ENCODE measurements around the gene MAPK10. TPM values are rescaled to one million over a fixed set of nuclear protein-coding genes. Genes with fewer than 3 reads are reported as not detected.

Gene MAPK10
- total RNA-seq, 3 donors from 2014 or later, result 4.2 to 19.2 (median 4.9) TPM

GRCh38 chr4:86122404-86122803 is 237.4 kb downstream of the MAPK10 start:
- TF ChIP-seq CTCF (IDR thresholded peaks at IDR 0.05), result no peak
- Histone ChIP-seq H3K4me3 (no peak overlapping the region), H3K36me3 (ENCODE audit: low read depth) (no peaks in the 10 kb centered on the region), H3K9me3 (no peaks in the 10 kb centered on the region), H3K4me1 (ENCODE audit: low read depth) (no peaks in the 10 kb centered on the region)
- intact Hi-C loops (cut with DNase I, micrococcal nuclease), result no loop called here
- DNase-seq (no peak), ATAC-seq (no peak)

- Histone ChIP-seq H3K4me1 (ENCODE audit: low read depth) (no peaks in the 10 kb centered on the region), H3K36me3 (ENCODE audit: low read depth) (no peaks in the 10 kb centered on the region), H3K9me3 (no peaks in the 10 kb centered on the region), H3K4me3 (no peak overlapping the region)
- TF ChIP-seq CTCF (IDR thresholded peaks at IDR 0.05), result no peak
- intact Hi-C loops (cut with DNase I, micrococcal nuclease), result no loop called here
- ATAC-seq (no peak), DNase-seq (no peak)
Observed at GRCh38 chr4:86118711-86119110, 241.1 kb downstream of the MAPK10 start.

- Histone ChIP-seq H3K9me3 (no peaks in the 10 kb centered on the region), H3K4me3 (no peak overlapping the region), H3K36me3 (ENCODE audit: low read depth) (no peaks in the 10 kb centered on the region), H3K4me1 (ENCODE audit: low read depth) (no peaks in the 10 kb centered on the region)
- no peak for ATAC-seq
- intact Hi-C loops (cut with DNase I, micrococcal nuclease), result no loop called here
- TF ChIP-seq CTCF (IDR thresholded peaks at IDR 0.05), result no peak
- no peak for DNase-seq
Observed at GRCh38 chr4:86117705-86118302, 242.0 kb downstream of the MAPK10 start.

GRCh38 chr4:86114563-86114962 is 245.3 kb downstream of the MAPK10 start:
- intact Hi-C loops (cut with DNase I, micrococcal nuclease), result no loop called here
- no peak for TF ChIP-seq CTCF (IDR thresholded peaks at IDR 0.05)
- H3K36me3 ChIP-seq (ENCODE audit: low read depth), result no peaks in the 10 kb centered on the region
- DNase-seq (no peak), ATAC-seq (no peak)
- no peaks in the 10 kb centered on the region for H3K4me1 ChIP-seq (ENCODE audit: low read depth)
- H3K9me3 ChIP-seq, result no peaks in the 10 kb centered on the region
- H3K4me3 ChIP-seq, result no peak overlapping the region

- no peak for ATAC-seq
Observed at GRCh38 chr4:86108834-86109233, 251.0 kb downstream of the MAPK10 start.

More at GRCh38 chr4:86108834-86109233, 251.0 kb downstream of the MAPK10 start:
- DNase-seq, result no peak
- no peak overlapping the region for H3K4me3 ChIP-seq
- no peaks in the 10 kb centered on the region for H3K4me1 ChIP-seq (ENCODE audit: low read depth)
- no peaks in the 10 kb centered on the region for H3K9me3 ChIP-seq
- intact Hi-C loops (cut with DNase I, micrococcal nuclease), result no loop called here
- TF ChIP-seq CTCF (IDR thresholded peaks at IDR 0.05), result no peak
- H3K36me3 ChIP-seq (ENCODE audit: low read depth), result no peaks in the 10 kb centered on the region
